ENCODE measurements around the gene GPR173. TPM values are rescaled to one million over a fixed set of nuclear protein-coding genes. Genes with fewer than 3 reads are reported as not detected.

GPR173 gene
- total RNA-seq, 2 donors from 2014 or later = 0.31 to 0.81 TPM

DNA sequence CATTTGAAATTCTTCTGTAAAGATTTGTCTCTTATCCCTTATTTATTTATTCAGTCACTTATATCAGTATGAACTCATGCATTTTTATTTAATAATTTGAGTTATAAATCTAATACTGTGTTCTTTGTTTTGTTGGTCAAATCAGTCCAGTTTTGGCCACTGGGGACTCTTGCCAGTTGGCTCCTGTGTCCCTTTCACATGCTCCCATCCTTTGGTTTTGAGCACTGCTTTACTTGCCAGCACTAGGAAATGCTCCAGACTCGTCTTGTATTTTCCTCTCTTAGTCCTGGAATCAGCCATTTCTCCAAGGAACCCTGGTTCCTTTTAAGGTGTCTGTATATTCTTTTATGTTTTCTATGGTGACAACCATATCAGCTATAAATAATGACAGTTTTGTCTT is 73.4 kb downstream of the GPR173 start:
- DNase-seq = no peak
- no peak overlapping the region for H3K4me3 Mint-ChIP-seq
- peaks cover 0 to 2% of the 10 kb centered on the region in 2 donors for H3K36me3 Mint-ChIP-seq (ENCODE audit: insufficient read depth in 2 of 2)
- ATAC-seq (replicated peaks in 1 of 2) = no peak
- H3K27me3 Mint-ChIP-seq (ENCODE audit: low read depth) = peaks cover 16% of the 10 kb centered on the region
- no peak overlapping the region for H3K27ac Mint-ChIP-seq
- no peaks in the 10 kb centered on the region for H3K9me3 Mint-ChIP-seq
- H3K4me1 Mint-ChIP-seq (ENCODE audit: low read depth) = no peaks in the 10 kb centered on the region

DNA sequence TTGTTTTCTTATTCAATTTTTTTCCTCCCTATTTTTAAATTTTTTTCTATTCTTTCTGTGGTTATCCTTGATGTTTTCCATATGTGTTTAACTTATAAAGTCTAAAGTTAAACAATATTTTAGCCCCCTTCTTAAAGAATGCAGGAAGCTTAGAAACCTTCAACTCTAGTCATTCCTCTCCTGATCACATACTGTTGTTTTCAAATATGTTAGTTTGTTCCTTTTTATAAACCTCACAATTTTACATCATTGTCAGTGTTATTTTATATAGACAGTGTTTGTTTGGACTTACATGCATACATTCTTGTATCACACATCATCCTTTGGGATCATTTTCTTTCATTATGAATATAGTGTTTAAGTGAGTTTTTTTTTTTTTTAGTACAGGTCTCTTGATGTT is 76.9 kb downstream of the GPR173 start:
- H3K9me3 Mint-ChIP-seq = no peaks in the 10 kb centered on the region
- H3K27ac Mint-ChIP-seq = peak overlapping the region; percentile 80
- no peak overlapping the region for H3K4me3 Mint-ChIP-seq
- DNase-seq = no peak
- H3K4me1 Mint-ChIP-seq (ENCODE audit: low read depth) = no peaks in the 10 kb centered on the region
- no peak for ATAC-seq (replicated peaks in 1 of 2)
- peaks cover 0 to 2% of the 10 kb centered on the region in 2 donors for H3K36me3 Mint-ChIP-seq (ENCODE audit: insufficient read depth in 2 of 2)
- peaks cover 17% of the 10 kb centered on the region for H3K27me3 Mint-ChIP-seq (ENCODE audit: low read depth)

- peaks cover 0 to 2% of the 10 kb centered on the region in 2 donors for H3K36me3 Mint-ChIP-seq (ENCODE audit: insufficient read depth in 2 of 2)
- H3K9me3 Mint-ChIP-seq = no peaks in the 10 kb centered on the region
- H3K4me3 Mint-ChIP-seq = no peak overlapping the region
- no peak for DNase-seq
- ATAC-seq (replicated peaks in 1 of 2) = no peak
- H3K27me3 Mint-ChIP-seq (ENCODE audit: low read depth) = peaks cover 21% of the 10 kb centered on the region
- no peaks in the 10 kb centered on the region for H3K4me1 Mint-ChIP-seq (ENCODE audit: low read depth)
- no peak overlapping the region for H3K27ac Mint-ChIP-seq
These were observed 77.8 kb downstream of the GPR173 start for GRCh38 chrX:53126377-53126776.

GRCh38 chrX:53128097-53128749 is 79.6 kb downstream of the GPR173 start:
- Mint-ChIP-seq H3K27me3 (ENCODE audit: low read depth) (peaks cover 21% of the 10 kb centered on the region), H3K4me1 (ENCODE audit: low read depth) (no peaks in the 10 kb centered on the region), H3K4me3 (no peak overlapping the region), H3K9me3 (no peaks in the 10 kb centered on the region), H3K27ac (no peak overlapping the region), H3K36me3 (ENCODE audit: insufficient read depth in 2 of 2) (peaks cover 0 to 2% of the 10 kb centered on the region in 2 donors)
- ATAC-seq (replicated peaks in 1 of 2) (no peak), DNase-seq (no peak)

Other genes starting within 250 kb of the GPR173 start
- not detected for gene XAGE5, start 237.5 kb upstream of the GPR173 start, total RNA-seq
- gene XAGE3, start 180.7 kb upstream of the GPR173 start, total RNA-seq = not detected
- gene FAM156B, start 151.5 kb upstream of the GPR173 start, total RNA-seq = 10 to 100 TPM; 14.6 to 20.3 TPM
- 10 to 100 TPM; 23.2 to 23.8 TPM for gene FAM156A, start 90.3 kb upstream of the GPR173 start, total RNA-seq
- 10 to 100 TPM; 83.4 to 93.3 TPM for gene TSPYL2, start 33.6 kb downstream of the GPR173 start, total RNA-seq
- gene KANTR, start 45.4 kb downstream of the GPR173 start, total RNA-seq = 10 to 100 TPM; 10.8 to 11.4 TPM
- 100 to 1,000 TPM; 105 to 151 TPM for gene KDM5C, start 176.4 kb downstream of the GPR173 start, total RNA-seq
- gene IQSEC2, start 232.8 kb downstream of the GPR173 start, total RNA-seq = 1 to 10 TPM in 1 of 2 donors, under 1 TPM in 1; 0.56 to 1.3 TPM

Data from activated T-cell treated with anti-CD3 and anti-CD28 coated beads, Interleukin-2, amount 50 U/mL, for 72 hours (primary cell).